Neuronal stem cell (in vitro differentiated cells): ENCODE data around the gene RPL21.
"Not testable (repeated sequence)": the region's sequence is repeated elsewhere in the genome, so short reads cannot be mapped to it uniquely, and the experiment has no call there.

ENCODE experiments used
- DNase-seq: peaks from one replicate; pipeline ENCODE4 v3.0.0-alpha.2; 2013; ENCODE audit warnings: low spot score
- H2AFZ ChIP-seq: one replicate; pipeline ENCODE4 v1.6.1; 2013; ENCODE audit warnings: mild to moderate bottlenecking, low read length, inconsistent platforms
- H2AK5ac ChIP-seq: 2 replicates; pipeline ENCODE4 v1.6.1; 2013; ENCODE audit warnings: low read depth, mild to moderate bottlenecking, inconsistent platforms, low read length, moderate library complexity, mixed read lengths
- H2BK120ac ChIP-seq: 2 replicates; pipeline ENCODE4 v1.6.1; 2013; ENCODE audit warnings: low read depth, mild to moderate bottlenecking, inconsistent platforms, low read length, moderate library complexity, mixed read lengths
- H2BK12ac ChIP-seq: one replicate; pipeline ENCODE4 v1.6.1; 2013; ENCODE audit warnings: low read length, inconsistent platforms
- H2BK15ac ChIP-seq: 2 replicates; pipeline ENCODE4 v1.6.1; 2013; ENCODE audit warnings: mild to moderate bottlenecking, low read length, inconsistent platforms, mixed read lengths
- H2BK5ac ChIP-seq: one replicate; pipeline ENCODE4 v1.6.1; 2013; ENCODE audit warnings: inconsistent platforms, mild to moderate bottlenecking, low read length, moderate library complexity
- H3K14ac ChIP-seq: one replicate; pipeline ENCODE4 v1.6.1; 2013; ENCODE audit warnings: low read length, inconsistent platforms
- H3K18ac ChIP-seq: 2 replicates; pipeline ENCODE4 v1.6.1; 2013; ENCODE audit warnings: low read length, inconsistent platforms
- H3K23ac ChIP-seq: 2 replicates; pipeline ENCODE4 v1.6.1; 2013; ENCODE audit warnings: low read depth, mild to moderate bottlenecking, mixed read lengths, low read length, inconsistent platforms; ENCODE audit not compliant: poor library complexity
- H3K27ac ChIP-seq: replicated peaks from 3 replicates; pipeline ENCODE4 v1.5.1; 2013; ENCODE audit warnings: low read length, inconsistent platforms
- H3K27me3 ChIP-seq, 3 experiments: 2 replicates each; pipeline ENCODE4 v1.6.1; 2013; ENCODE audit warnings: low read length in 3 of 3, mild to moderate bottlenecking in 2 of 3, inconsistent platforms in 1 of 3, low read depth in 1 of 3, mixed read lengths in 1 of 3, moderate library complexity in 1 of 3; ENCODE audit not compliant: control insufficient read depth in 3 of 3, insufficient read depth in 3 of 3
- H3K36me3 ChIP-seq, 2 donors: replicated peaks in 1 of 2; 2 replicates each; pipeline ENCODE4 v1.6.1; 2013; ENCODE audit warnings: low read length in 2 of 2; ENCODE audit not compliant: control insufficient read depth in 2 of 2, insufficient read depth in 2 of 2
- H3K4ac ChIP-seq: 2 replicates; pipeline ENCODE4 v1.6.1; 2013; ENCODE audit warnings: inconsistent platforms, mild to moderate bottlenecking, low read length, moderate library complexity
- H3K4me1 ChIP-seq, 2 donors: 1 replicate in 1 of 2; 2 replicates in 1 of 2; pipeline ENCODE4 v1.6.1; 2013; ENCODE audit warnings: low read length in 2 of 2, low read depth in 1 of 2; ENCODE audit not compliant: control insufficient read depth in 2 of 2, insufficient read depth in 1 of 2
- H3K4me2 ChIP-seq: one replicate; pipeline ENCODE4 v1.6.1; 2013; ENCODE audit warnings: mild to moderate bottlenecking, low read length, inconsistent platforms; ENCODE audit not compliant: insufficient read depth, poor library complexity, severe bottlenecking
- H3K4me3 ChIP-seq, 2 donors: 2 replicates each; pipeline ENCODE4 v1.5.1; 2013; ENCODE audit warnings: low read length in 2 of 2, mild to moderate bottlenecking in 2 of 2, inconsistent platforms in 1 of 2, moderate library complexity in 1 of 2
- H3K79me1 ChIP-seq: one replicate; pipeline ENCODE4 v1.6.1; 2013; ENCODE audit warnings: low read depth, mild to moderate bottlenecking, inconsistent platforms, low read length, moderate library complexity
- H3K9ac ChIP-seq: one replicate; pipeline ENCODE4 v1.6.1; 2013; ENCODE audit warnings: mild to moderate bottlenecking, low read depth, low read length, inconsistent platforms; ENCODE audit not compliant: poor library complexity
- H3K9me3 ChIP-seq, 2 donors: replicated peaks in 1 of 2; 2 replicates each; pipeline versions ENCODE3 to v1.6.1; 2013; ENCODE audit warnings: low read length in 2 of 2, mild to moderate bottlenecking in 2 of 2, inconsistent platforms in 1 of 2, low read depth in 1 of 2, mixed read lengths in 1 of 2, moderate library complexity in 1 of 2; ENCODE audit not compliant: control insufficient read depth in 2 of 2, insufficient read depth in 1 of 2
- H4K8ac ChIP-seq: one replicate; pipeline ENCODE4 v1.6.1; 2013; ENCODE audit warnings: low read depth, mild to moderate bottlenecking, inconsistent platforms, low read length, moderate library complexity
- H4K91ac ChIP-seq: one replicate; pipeline ENCODE4 v1.6.1; 2013; ENCODE audit warnings: low read length, low read depth, mild to moderate bottlenecking, inconsistent platforms; ENCODE audit not compliant: poor library complexity
- WGBS, 2 donors: extraction: QIAGEN DNeasy Blood & Tissue Kit; methylation state at CpG; one replicate each; pipeline ENCODE4 v1.1.7; 2013; ENCODE audit warnings: missing lambda C conversion rate in 2 of 2, mixed read lengths in 1 of 2; ENCODE audit not compliant: insufficient read length in 2 of 2, insufficient replicate concordance in 1 of 2; ENCODE audit errors: extremely low coverage in 2 of 2; 5-methylcytosine and 5-hydroxymethylcytosine counted together

The RPL21 gene

GRCh38 chr13:27298849-27299248, 47.5 kb downstream of the RPL21 start:
- no peak overlapping the region for H2BK15ac ChIP-seq
- no peaks in the 10 kb centered on the region for H3K36me3 ChIP-seq
- no peak overlapping the region for H2BK120ac ChIP-seq
- H3K79me1 ChIP-seq, result no peaks in the 10 kb centered on the region
- no peak overlapping the region for H2BK12ac ChIP-seq
- H3K4me3 ChIP-seq, result no peak overlapping the region
- H3K27me3 ChIP-seq, result peaks cover 0 to 24% (median 0%) of the 10 kb centered on the region in 3 experiments
- H2AFZ ChIP-seq, result no peak overlapping the region
- no peak overlapping the region for H2BK5ac ChIP-seq
- no peaks in the 10 kb centered on the region for H3K4me1 ChIP-seq
- no peak overlapping the region for H3K23ac ChIP-seq
- no peak overlapping the region for H4K91ac ChIP-seq
- no peaks in the 10 kb centered on the region for H3K9me3 ChIP-seq
- DNase-seq, result no peak
- no peak overlapping the region for H3K4ac ChIP-seq
- H3K27ac ChIP-seq, result no peak overlapping the region
- WGBS, 2 donors, result no CpG with 5 or more reads among the region's 5 CpGs
- H3K9ac ChIP-seq, result no peak overlapping the region
- no peak overlapping the region for H3K4me2 ChIP-seq
- H2AK5ac ChIP-seq, result no peak overlapping the region
- H3K14ac ChIP-seq, result no peak overlapping the region
- H4K8ac ChIP-seq, result no peak overlapping the region
- no peak overlapping the region for H3K18ac ChIP-seq

DNA sequence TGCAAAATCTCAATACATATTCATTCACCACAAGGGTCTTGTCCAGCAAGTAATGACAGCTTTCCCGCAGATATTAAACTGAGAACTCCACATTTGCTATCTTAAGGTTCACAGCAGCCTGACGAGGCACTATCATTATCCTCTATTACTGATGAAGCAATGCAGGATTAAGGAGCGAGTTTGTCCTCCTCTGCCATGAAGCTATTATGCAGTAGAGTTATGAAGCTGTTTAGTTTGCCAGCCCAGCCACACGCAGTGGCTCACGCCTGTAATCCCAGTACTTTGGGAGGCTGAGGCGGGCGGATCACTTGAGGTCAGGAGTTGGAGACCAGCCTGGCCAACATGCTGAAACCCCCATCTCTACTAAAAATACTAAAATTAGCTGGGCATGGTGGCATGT, 49.0 kb downstream of the RPL21 start:
- H3K4me1 ChIP-seq, H3K36me3 ChIP-seq, H3K4me2 ChIP-seq, H3K14ac ChIP-seq, H3K9ac ChIP-seq, H3K79me1 ChIP-seq, H3K4me3 ChIP-seq, H4K8ac ChIP-seq, DNase-seq, H3K4ac ChIP-seq, H2BK15ac ChIP-seq, H2AFZ ChIP-seq, H3K18ac ChIP-seq, H3K9me3 ChIP-seq, H2BK5ac ChIP-seq, H4K91ac ChIP-seq, H3K27ac ChIP-seq, H3K23ac ChIP-seq, H2AK5ac ChIP-seq, H2BK120ac ChIP-seq, H2BK12ac ChIP-seq: not testable (repeated sequence)
- WGBS, 2 donors, result no CpG with 5 or more reads among the region's 7 CpGs
- peaks cover 0 to 24% (median 0%) of the 10 kb centered on the region in 3 experiments for H3K27me3 ChIP-seq

GRCh38 chr13:27300941-27301586, 49.7 kb downstream of the RPL21 start:
- no peak overlapping the region for H3K27ac ChIP-seq
- no peak overlapping the region for H2BK5ac ChIP-seq
- no peak overlapping the region for H3K23ac ChIP-seq
- no peak overlapping the region for H4K91ac ChIP-seq
- no peak overlapping the region for H2BK120ac ChIP-seq
- no peak overlapping the region for H3K14ac ChIP-seq
- no peaks in the 10 kb centered on the region for H3K9me3 ChIP-seq
- no peaks in the 10 kb centered on the region for H3K4me1 ChIP-seq
- peaks cover 0 to 24% (median 0%) of the 10 kb centered on the region in 3 experiments for H3K27me3 ChIP-seq
- H2AFZ ChIP-seq, result no peak overlapping the region
- H3K36me3 ChIP-seq, result no peaks in the 10 kb centered on the region
- H2BK15ac ChIP-seq, result no peak overlapping the region
- no CpG with 5 or more reads among the region's 6 CpGs for WGBS, 2 donors
- H4K8ac ChIP-seq, result no peak overlapping the region
- no peak overlapping the region for H2AK5ac ChIP-seq
- no peak overlapping the region for H3K4me3 ChIP-seq
- no peak overlapping the region for H3K4ac ChIP-seq
- DNase-seq, result no peak
- H3K9ac ChIP-seq, result no peak overlapping the region
- no peak overlapping the region for H3K18ac ChIP-seq
- no peak overlapping the region for H2BK12ac ChIP-seq
- H3K79me1 ChIP-seq, result no peaks in the 10 kb centered on the region
- H3K4me2 ChIP-seq, result no peak overlapping the region

GRCh38 chr13:27302643-27303262, 51.4 kb downstream of the RPL21 start:
- Histone ChIP-seq H3K18ac (no peak overlapping the region), H2BK5ac (no peak overlapping the region), H2BK15ac (no peak overlapping the region), H2BK12ac (no peak overlapping the region), H4K8ac (no peak overlapping the region), H3K4ac (no peak overlapping the region), H3K9me3 (no peaks in the 10 kb centered on the region), H2AFZ (no peak overlapping the region), H3K4me1 (no peaks in the 10 kb centered on the region), H3K27me3 (peaks cover 0 to 17% (median 0%) of the 10 kb centered on the region in 3 experiments), H3K36me3 (no peaks in the 10 kb centered on the region), H4K91ac (no peak overlapping the region), H3K4me2 (no peak overlapping the region), H3K9ac (no peak overlapping the region), H3K23ac (no peak overlapping the region), H3K27ac (no peak overlapping the region), H3K79me1 (no peaks in the 10 kb centered on the region), H2BK120ac (no peak overlapping the region), H3K4me3 (no peak overlapping the region), H2AK5ac (no peak overlapping the region), H3K14ac (no peak overlapping the region)
- WGBS, 2 donors, result no CpG with 5 or more reads among the region's 4 CpGs
- DNase-seq, result no peak
